HCT116 (cell line): ENCODE data around the gene MEOX1. TPM values are rescaled to one million over a fixed set of nuclear protein-coding genes. Genes with fewer than 3 reads are reported as not detected.

Experiments
- ATAC-seq: fragments of 200-7000 bp; cut with Tn5 transposase; 2 replicates; pipeline ENCODE4 v1.9.1; 2020; ENCODE audit warnings: mild to moderate bottlenecking, moderate library complexity
- BruUV-seq: library from RNA; stranded (reverse); fragments of 400-500 nt; replicated peaks from 2 replicates; lab custom pipeline; 2021; lab: Mats Ljungman, UMichigan
- CTCF ChIA-PET: fragments of 300-600 bp; sonication (Branson Sonifier 250); formaldehyde crosslinking; loops from one replicate; lab custom pipeline; 2021; ENCODE audit warnings: antibody characterized with exemption; lab: Charles Lee
- POLR2A ChIA-PET: fragments of 300-600, 350-600 bp; sonication (Branson Sonifier 250); formaldehyde crosslinking; loops from one replicate; lab custom pipeline; 2021; ENCODE audit warnings: antibody characterized with exemption; lab: Charles Lee
- RAD21 ChIA-PET, 2 experiments: fragments of 300-600 bp; sonication (Branson Sonifier 250); formaldehyde crosslinking; loops; one replicate each; lab custom pipeline; 2023; ENCODE audit warnings: low total read pairs in 2 of 2; ENCODE audit not compliant: uncharacterized antibody in 2 of 2, unreplicated experiment in 2 of 2, low non-redundant PET in 1 of 2; lab: Charles Lee
- DNase-seq: peaks from one replicate; pipeline ENCODE4 v3.0.0-alpha.2; 2010; ENCODE audit warnings: low read depth, low spot score
- H2AFZ ChIP-seq: fragments of 200-600 bp; shearing (Covaris generic), sonication (generic); 2 replicates; pipeline ENCODE4 v1.6.1; 2017; ENCODE audit warnings: low read depth, mixed run types, mixed read lengths, antibody characterized with exemption, low read length; ENCODE audit not compliant: poor library complexity, severe bottlenecking
- H3K27ac ChIP-seq: 2 replicates; pipeline ENCODE4 v1.5.1; 2012; ENCODE audit warnings: low read depth, low read length
- H3K27me3 ChIP-seq: fragments of 200-600 bp; sonication (generic); 2 replicates; pipeline ENCODE4 v1.6.1; 2016; ENCODE audit warnings: mixed run types, low read length, mixed read lengths; ENCODE audit not compliant: insufficient read depth
- H3K36me3 ChIP-seq, 2 experiments: fragments of 200-500 bp in 1 of 2; fragments of 200-600 bp in 1 of 2; sonication (Bioruptor generic) in 1 of 2; sonication (generic) in 1 of 2; 2 replicates each; pipeline versions ENCODE4 v1.5.1 to v1.6.1; 2014 to 2016; ENCODE audit warnings: low read length in 2 of 2, inconsistent platforms in 1 of 2, mixed read lengths in 1 of 2, mixed run types in 1 of 2; ENCODE audit not compliant: insufficient read depth in 2 of 2, control insufficient read depth in 1 of 2
- H3K4me1 ChIP-seq, 2 experiments: fragments of 200-600 bp in 1 of 2; sonication (generic) in 1 of 2; 2 replicates each; pipeline versions ENCODE4 v1.5.1 to v1.6.1; 2012 to 2017; ENCODE audit warnings: low read length in 2 of 2, inconsistent platforms in 1 of 2, mild to moderate bottlenecking in 1 of 2, mixed read lengths in 1 of 2, mixed run types in 1 of 2, moderate library complexity in 1 of 2; ENCODE audit not compliant: insufficient read depth in 2 of 2, control insufficient read depth in 1 of 2
- H3K4me2 ChIP-seq: fragments of 200-600 bp; sonication (generic); 2 replicates; pipeline ENCODE4 v1.6.1; 2017; ENCODE audit warnings: mixed run types, low read length, mixed read lengths
- H3K4me3 ChIP-seq, 2 experiments: fragments of 200-600 bp in 1 of 2; sonication (generic) in 1 of 2; replicated peaks in 1 of 2; 2 replicates each; pipeline ENCODE4 v1.5.1; 2011 to 2016; ENCODE audit warnings: low read length in 2 of 2, control low read depth in 1 of 2, low read depth in 1 of 2, mild to moderate bottlenecking in 1 of 2, mixed read lengths in 1 of 2, mixed run types in 1 of 2
- H3K79me2 ChIP-seq: fragments of 200-600 bp; sonication (generic); 2 replicates; pipeline ENCODE4 v1.6.1; 2017; ENCODE audit warnings: mild to moderate bottlenecking, mixed run types, low read length, moderate library complexity, mixed read lengths; ENCODE audit not compliant: insufficient read depth
- H3K9ac ChIP-seq: fragments of 200-600 bp; sonication (generic); 2 replicates; pipeline ENCODE4 v1.6.1; 2016; ENCODE audit warnings: low read length, mixed read lengths
- H3K9me2 ChIP-seq: fragments of 200-600 bp; sonication (generic), shearing (Covaris generic); 2 replicates; pipeline ENCODE4 v1.6.1; 2017; ENCODE audit warnings: mixed run types, mild to moderate bottlenecking, moderate library complexity; ENCODE audit not compliant: insufficient read depth
- H3K9me3 ChIP-seq, 2 experiments: fragments of 200-500 bp in 1 of 2; fragments of 200-600 bp in 1 of 2; sonication (Bioruptor generic) in 1 of 2; sonication (generic) in 1 of 2; 2 replicates each; pipeline ENCODE4 v1.6.1; 2014 to 2017; ENCODE audit warnings: low read length in 2 of 2, mixed read lengths in 2 of 2, inconsistent platforms in 1 of 2, low read depth in 1 of 2, mild to moderate bottlenecking in 1 of 2, mixed run types in 1 of 2, moderate library complexity in 1 of 2; ENCODE audit not compliant: control insufficient read depth in 1 of 2, insufficient read depth in 1 of 2
- H4K20me1 ChIP-seq: fragments of 200-600 bp; sonication (generic), shearing (Covaris generic); 2 replicates; pipeline ENCODE4 v1.6.1; 2017; ENCODE audit warnings: mixed run types, mild to moderate bottlenecking, moderate library complexity; ENCODE audit not compliant: insufficient read depth
- ATF3 ChIP-seq: IDR thresholded peaks from 2 replicates; pipeline ENCODE4 v1.6.1; 2012
- CEBPB ChIP-seq: IDR thresholded peaks from 2 replicates; pipeline ENCODE4 v1.6.1; 2012; ENCODE audit warnings: low read depth
- ELF1 ChIP-seq: IDR thresholded peaks from 2 replicates; pipeline ENCODE4 v1.6.1; 2012; ENCODE audit warnings: low read depth, borderline replicate concordance
- EZH2 ChIP-seq: fragments of 200-600 bp; sonication (generic); IDR thresholded peaks from 2 replicates; pipeline ENCODE4 v1.6.1; 2017; ENCODE audit warnings: antibody characterized with exemption, mixed run types
- EZH2phosphoT487 ChIP-seq: fragments of 200-600 bp; IDR thresholded peaks from 2 replicates; pipeline ENCODE4 v1.6.1; 2018; ENCODE audit warnings: antibody characterized with exemption, borderline replicate concordance
- FOSL1 ChIP-seq: IDR thresholded peaks from 2 replicates; pipeline ENCODE4 v1.6.1; 2012; ENCODE audit warnings: low read depth
- JUND ChIP-seq: IDR thresholded peaks from 2 replicates; pipeline ENCODE4 v1.6.1; 2012
- POLR2A ChIP-seq: IDR thresholded peaks from 2 replicates; pipeline ENCODE4 v1.7.0; 2011; ENCODE audit warnings: borderline replicate concordance; ENCODE audit not compliant: insufficient read depth, insufficient read length; ENCODE audit errors: extremely low read depth
- POLR2AphosphoS5 ChIP-seq: IDR thresholded peaks from 2 replicates; pipeline ENCODE4 v1.6.1; 2011; ENCODE audit warnings: mild to moderate bottlenecking, low read depth, low read length, moderate library complexity
- RAD21 ChIP-seq: IDR thresholded peaks from 2 replicates; pipeline ENCODE4 v1.6.1; 2012; ENCODE audit warnings: low read depth, mild to moderate bottlenecking
- SIN3A ChIP-seq: IDR thresholded peaks from 2 replicates; pipeline ENCODE4 v1.6.1; 2012; ENCODE audit warnings: low read depth
- SP1 ChIP-seq: IDR thresholded peaks from 2 replicates; pipeline ENCODE4 v1.6.1; 2012; ENCODE audit warnings: low read depth
- SRF ChIP-seq: IDR thresholded peaks from 2 replicates; pipeline ENCODE4 v1.6.1; 2012; ENCODE audit warnings: low read depth
- TCF7L2 ChIP-seq: IDR thresholded peaks from 2 replicates; pipeline ENCODE4 v1.7.0; 2011; ENCODE audit warnings: borderline replicate concordance, inconsistent platforms; ENCODE audit not compliant: insufficient read depth, insufficient read length; ENCODE audit errors: extremely low read depth
- YY1 ChIP-seq: IDR thresholded peaks from 2 replicates; pipeline ENCODE4 v1.6.1; 2011; ENCODE audit warnings: low read length, low read depth, moderate library complexity, mild to moderate bottlenecking; ENCODE audit not compliant: insufficient replicate concordance; ENCODE audit errors: extremely low read depth
- ZBTB33 ChIP-seq: IDR thresholded peaks from 2 replicates; pipeline ENCODE4 v1.6.1; 2011; ENCODE audit warnings: mild to moderate bottlenecking, low read length, moderate library complexity; ENCODE audit not compliant: insufficient replicate concordance; ENCODE audit errors: extremely low read depth
- ZFX ChIP-seq: fragments of 450-650 bp; IDR thresholded peaks from 2 replicates; pipeline ENCODE4 v1.6.1; 2017
- ZNF274 ChIP-seq: fragments of 200-500 bp; sonication (Bioruptor generic); IDR thresholded peaks from 2 replicates; pipeline ENCODE4 v1.6.1; 2014; ENCODE audit warnings: mild to moderate bottlenecking, low read depth, low read length, inconsistent platforms
- intact Hi-C: fragments of 100-400 bp; cut with micrococcal nuclease; formaldehyde crosslinking; loops from 2 replicates; pipeline ENCODE4 v1.10.0; 2022
- total RNA-seq: library from RNA; stranded (reverse); gene quantifications from one replicate; pipeline ENCODE4 v1.2.1, GENCODE V29; 2021; ENCODE audit not compliant: unreplicated experiment
- TF ChIP-seq, protein P1 (sequence below), 3 experiments: fragments of 200-600 bp in 1 of 3; sonication (generic) in 1 of 3; IDR thresholded peaks in 2 of 3; conservative IDR thresholded peaks in 1 of 3; 2 replicates each; pipeline ENCODE4 v1.5.1; 2012 to 2017; ENCODE audit warnings: low read depth in 2 of 3, low read length in 2 of 3, antibody characterized with exemption in 1 of 3, borderline replicate concordance in 1 of 3, control low read depth in 1 of 3, mild to moderate bottlenecking in 1 of 3, mixed read lengths in 1 of 3, mixed run types in 1 of 3, moderate library complexity in 1 of 3; ENCODE audit not compliant: insufficient read depth in 1 of 3
- TF ChIP-seq, protein P2 (sequence below): IDR thresholded peaks from 2 replicates; pipeline ENCODE4 v1.6.1; 2012; ENCODE audit warnings: low read depth

MEOX1 gene
- total RNA-seq, 1 experiment from 2014 or later = not detected

DNA sequence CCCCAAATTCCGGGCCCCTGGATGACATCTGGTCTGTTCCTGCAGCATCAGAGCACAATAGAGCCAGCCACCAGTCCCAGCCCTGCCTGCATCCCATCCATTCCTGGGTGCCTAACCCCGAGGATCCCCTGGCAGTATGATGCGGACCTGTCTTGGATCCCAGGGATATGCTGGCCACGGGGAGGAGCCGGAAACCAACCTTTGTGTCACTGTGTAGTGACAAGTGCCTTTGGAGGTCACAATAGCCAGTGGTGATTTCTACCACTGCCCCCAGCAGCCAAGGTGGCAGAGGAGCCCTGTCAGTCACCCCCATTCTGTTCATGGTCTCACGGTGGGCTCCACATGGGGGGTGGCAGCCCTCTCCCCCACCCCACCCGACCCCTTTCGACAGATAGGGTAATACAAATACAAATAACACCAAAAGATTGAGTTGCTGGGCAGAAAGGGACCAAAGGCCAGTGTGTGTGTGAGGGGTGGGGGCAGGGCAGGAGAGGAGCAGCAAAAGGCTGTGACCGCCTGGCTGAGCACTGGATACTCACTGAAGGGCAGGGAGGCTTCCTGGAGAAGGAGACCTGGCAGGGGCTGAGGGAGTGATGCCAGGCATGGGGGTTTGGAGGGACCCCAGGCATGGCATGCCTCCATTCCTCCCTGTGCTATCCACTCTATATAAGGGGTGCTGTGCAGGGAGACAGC lies 29.0 kb upstream of the MEOX1 start:
- Histone ChIP-seq H3K27ac (no peak overlapping the region), H3K79me2 (no peaks in the 10 kb centered on the region), H3K9ac (no peak overlapping the region), H3K4me1 (peaks cover 0 to 4% of the 10 kb centered on the region in 2 experiments; a peak in 2 of 4 replicates), H3K4me3 (no peak overlapping the region), H3K9me3 (no peaks in the 10 kb centered on the region), H2AFZ (no peak overlapping the region), H3K27me3 (no peaks in the 10 kb centered on the region), H4K20me1 (no peaks in the 10 kb centered on the region), H3K36me3 (no peaks in the 10 kb centered on the region), H3K9me2 (no peaks in the 10 kb centered on the region), H3K4me2 (no peak overlapping the region)
- DNase-seq = no peak
- TF ChIP-seq JUND (no peak), ATF3 (no peak), EZH2 (no peak), SP1 (no peak), ELF1 (no peak), YY1 (no peak), EZH2phosphoT487 (no peak), ZNF274 (no peak), TCF7L2 (no peak), SRF (no peak), POLR2AphosphoS5 (no peak), RAD21 (no peak), FOSL1 (no peak), SIN3A (no peak), CEBPB (no peak), ZFX (no peak), POLR2A (no peak), ZBTB33 (no peak)
- TF ChIP-seq, protein P1, sequence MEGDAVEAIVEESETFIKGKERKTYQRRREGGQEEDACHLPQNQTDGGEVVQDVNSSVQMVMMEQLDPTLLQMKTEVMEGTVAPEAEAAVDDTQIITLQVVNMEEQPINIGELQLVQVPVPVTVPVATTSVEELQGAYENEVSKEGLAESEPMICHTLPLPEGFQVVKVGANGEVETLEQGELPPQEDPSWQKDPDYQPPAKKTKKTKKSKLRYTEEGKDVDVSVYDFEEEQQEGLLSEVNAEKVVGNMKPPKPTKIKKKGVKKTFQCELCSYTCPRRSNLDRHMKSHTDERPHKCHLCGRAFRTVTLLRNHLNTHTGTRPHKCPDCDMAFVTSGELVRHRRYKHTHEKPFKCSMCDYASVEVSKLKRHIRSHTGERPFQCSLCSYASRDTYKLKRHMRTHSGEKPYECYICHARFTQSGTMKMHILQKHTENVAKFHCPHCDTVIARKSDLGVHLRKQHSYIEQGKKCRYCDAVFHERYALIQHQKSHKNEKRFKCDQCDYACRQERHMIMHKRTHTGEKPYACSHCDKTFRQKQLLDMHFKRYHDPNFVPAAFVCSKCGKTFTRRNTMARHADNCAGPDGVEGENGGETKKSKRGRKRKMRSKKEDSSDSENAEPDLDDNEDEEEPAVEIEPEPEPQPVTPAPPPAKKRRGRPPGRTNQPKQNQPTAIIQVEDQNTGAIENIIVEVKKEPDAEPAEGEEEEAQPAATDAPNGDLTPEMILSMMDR (IDR thresholded peaks at IDR 0.05 in 2 of 3, conservative IDR thresholded peaks at IDR 0.05 in 1 of 3; ENCODE audit: borderline replicate concordance in 1 of 3, insufficient read depth in 1 of 3, low read depth in 2 of 3, low read length in 2 of 3) = no peak
- TF ChIP-seq, protein P2, sequence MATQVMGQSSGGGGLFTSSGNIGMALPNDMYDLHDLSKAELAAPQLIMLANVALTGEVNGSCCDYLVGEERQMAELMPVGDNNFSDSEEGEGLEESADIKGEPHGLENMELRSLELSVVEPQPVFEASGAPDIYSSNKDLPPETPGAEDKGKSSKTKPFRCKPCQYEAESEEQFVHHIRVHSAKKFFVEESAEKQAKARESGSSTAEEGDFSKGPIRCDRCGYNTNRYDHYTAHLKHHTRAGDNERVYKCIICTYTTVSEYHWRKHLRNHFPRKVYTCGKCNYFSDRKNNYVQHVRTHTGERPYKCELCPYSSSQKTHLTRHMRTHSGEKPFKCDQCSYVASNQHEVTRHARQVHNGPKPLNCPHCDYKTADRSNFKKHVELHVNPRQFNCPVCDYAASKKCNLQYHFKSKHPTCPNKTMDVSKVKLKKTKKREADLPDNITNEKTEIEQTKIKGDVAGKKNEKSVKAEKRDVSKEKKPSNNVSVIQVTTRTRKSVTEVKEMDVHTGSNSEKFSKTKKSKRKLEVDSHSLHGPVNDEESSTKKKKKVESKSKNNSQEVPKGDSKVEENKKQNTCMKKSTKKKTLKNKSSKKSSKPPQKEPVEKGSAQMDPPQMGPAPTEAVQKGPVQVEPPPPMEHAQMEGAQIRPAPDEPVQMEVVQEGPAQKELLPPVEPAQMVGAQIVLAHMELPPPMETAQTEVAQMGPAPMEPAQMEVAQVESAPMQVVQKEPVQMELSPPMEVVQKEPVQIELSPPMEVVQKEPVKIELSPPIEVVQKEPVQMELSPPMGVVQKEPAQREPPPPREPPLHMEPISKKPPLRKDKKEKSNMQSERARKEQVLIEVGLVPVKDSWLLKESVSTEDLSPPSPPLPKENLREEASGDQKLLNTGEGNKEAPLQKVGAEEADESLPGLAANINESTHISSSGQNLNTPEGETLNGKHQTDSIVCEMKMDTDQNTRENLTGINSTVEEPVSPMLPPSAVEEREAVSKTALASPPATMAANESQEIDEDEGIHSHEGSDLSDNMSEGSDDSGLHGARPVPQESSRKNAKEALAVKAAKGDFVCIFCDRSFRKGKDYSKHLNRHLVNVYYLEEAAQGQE = no peak
- POLR2A ChIA-PET = interaction anchor here (1.1 kb wide), 1 partner anchor 302 kb away, joined by 3 read pairs; no protein-coding TSS in a partner anchor
- no peak for ATAC-seq
- intact Hi-C loops = loop anchor here (10.0 kb wide), 1 partner anchor 154 kb away; the partner anchor contains the start of gene CD300LG
- BruUV-seq = no TSS peak
- RAD21 ChIA-PET = no interaction called here
- CTCF ChIA-PET = interaction anchor here (0.7 to 5.5 kb wide), 2 partner anchors 76 to 947 kb away, joined by 5 to 47 read pairs; no protein-coding TSS in a partner anchor
